ENCODE data around the gene GPR137B. TPM values are rescaled to one million over a fixed set of nuclear protein-coding genes. Genes with fewer than 3 reads are reported as not detected.

Gene GPR137B
- total and polyA plus RNA-seq, 2 donors (not counting 1 experiment from before 2014, with no cell fraction given) = 12.9 to 13.6 TPM

DNA sequence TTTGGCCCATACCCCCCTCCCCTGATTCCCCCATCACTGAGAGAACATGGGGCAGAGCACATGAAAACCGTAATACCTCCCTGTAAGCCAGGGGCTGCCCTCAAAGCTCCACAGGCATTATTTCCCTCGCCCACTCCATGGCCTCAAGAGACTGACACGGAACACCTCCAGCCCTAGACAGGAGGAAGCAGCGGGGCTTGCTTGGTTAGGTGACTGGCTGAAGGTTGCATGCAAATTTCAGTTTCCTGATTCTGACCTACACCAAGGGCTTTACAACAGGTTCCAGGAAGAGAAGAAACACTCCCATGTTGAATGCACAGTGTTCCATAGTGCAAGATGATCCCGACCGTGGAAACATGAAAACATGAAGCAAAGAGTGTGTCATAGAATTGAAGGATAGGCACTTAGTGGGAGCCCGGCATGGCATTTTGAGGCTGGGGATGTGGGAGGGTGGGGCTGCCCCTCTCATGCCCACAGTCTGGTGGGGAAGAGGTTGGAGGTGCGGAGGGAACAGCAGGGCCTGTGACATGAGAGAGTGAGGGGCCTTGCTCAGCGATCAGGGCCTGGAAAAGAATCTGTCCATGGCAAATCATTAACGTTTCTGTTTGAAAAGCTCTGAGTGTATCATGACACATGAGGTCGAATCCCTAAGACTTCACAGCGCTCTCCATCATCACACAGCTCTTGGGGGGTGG is 33.5 kb downstream of the GPR137B start:
- H4K20me1 ChIP-seq (ENCODE audit: control insufficient read depth, extremely low read depth, insufficient read depth, low read length) = no peaks in the 10 kb centered on the region
- no peak overlapping the region for H2AFZ ChIP-seq (ENCODE audit: low read length)
- H3K27ac ChIP-seq (ENCODE audit: insufficient read depth, low read length) = no peak overlapping the region

DNA sequence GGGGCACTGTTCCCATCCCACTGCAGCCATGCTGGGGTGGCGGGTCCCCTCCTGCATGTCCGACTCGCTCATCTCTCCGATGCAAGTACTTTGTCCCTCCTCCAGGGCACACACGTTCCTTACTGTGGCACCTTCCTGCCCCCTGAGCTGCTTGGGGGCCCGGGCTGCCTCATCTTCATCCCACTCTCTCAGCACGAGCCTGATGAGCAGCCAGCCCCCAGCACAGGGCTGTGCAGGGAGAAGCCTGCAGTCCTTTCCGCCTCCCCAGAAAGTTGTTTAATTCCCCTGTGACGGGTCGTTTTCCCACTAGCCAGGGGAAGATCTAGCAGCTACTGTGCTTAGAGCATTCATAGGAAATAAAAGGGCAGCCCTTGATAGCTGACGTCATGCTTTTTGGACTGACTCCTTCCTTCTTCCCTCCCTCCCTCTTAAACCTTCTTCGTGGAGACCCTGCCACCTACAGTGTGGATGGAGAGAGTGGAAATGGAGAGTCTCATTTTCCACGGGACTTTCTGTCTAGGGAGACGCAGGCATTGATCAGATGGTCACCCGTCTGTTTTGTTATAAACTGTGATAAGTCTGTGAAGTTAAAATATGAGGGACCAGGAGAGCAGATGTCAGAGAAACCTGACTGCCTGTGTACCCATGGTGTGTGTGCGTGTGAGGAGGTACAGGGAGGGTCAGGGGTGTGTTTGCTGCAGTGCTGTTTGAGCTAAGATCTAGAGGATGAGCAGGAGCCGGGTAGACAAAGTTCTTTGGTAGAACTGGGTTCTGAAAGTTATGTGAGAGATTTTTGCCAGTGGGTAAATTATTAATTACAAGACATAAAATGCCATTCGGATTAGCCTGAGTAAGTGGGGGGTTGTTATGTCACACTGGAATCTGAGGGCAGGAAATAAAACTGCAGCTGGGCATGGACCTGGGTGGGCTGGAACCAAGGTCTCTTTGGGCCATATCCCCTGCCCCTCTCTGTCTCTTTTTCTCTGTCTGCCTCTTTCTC is 34.3 kb downstream of the GPR137B start:
- Histone ChIP-seq H3K4me3 (replicated peaks in 1 of 4; ENCODE audit: control extremely low read depth in 1 of 4, insufficient read depth in 1 of 4, low read depth in 3 of 4, low read length in 4 of 4) (no peak overlapping the region), H3K4me1 (ENCODE audit: control insufficient read depth, extremely low read depth, insufficient read depth, low read length) (no peaks in the 10 kb centered on the region), H2AFZ (ENCODE audit: low read length) (no peak overlapping the region), H4K20me1 (ENCODE audit: control insufficient read depth, extremely low read depth, insufficient read depth, low read length) (no peaks in the 10 kb centered on the region), H3K79me2 (ENCODE audit: control insufficient read depth, insufficient read depth, low read length) (no peaks in the 10 kb centered on the region), H3K36me3 (ENCODE audit: control insufficient read depth, insufficient read depth, low read length) (no peaks in the 10 kb centered on the region), H3K27ac (ENCODE audit: insufficient read depth, low read length) (no peak overlapping the region), H3K9ac (ENCODE audit: insufficient read depth, low read length) (no peak overlapping the region), H3K4me2 (ENCODE audit: extremely low read depth, insufficient read depth, low read length) (no peak overlapping the region), H3K9me3 (ENCODE audit: control insufficient read depth, insufficient read depth, low read depth, low read length) (no peaks in the 10 kb centered on the region), H3K27me3 (ENCODE audit: control insufficient read depth, insufficient read depth, low read length) (no peaks in the 10 kb centered on the region)
- peak; percentile 3 to 31 for DNase-seq (ENCODE audit: low read depth in 2 of 2)
- TF ChIP-seq EZH2 (IDR thresholded peaks at IDR 0.05; ENCODE audit: low read length, missing control alignments) = no peak
- TF ChIP-seq, protein P1, sequence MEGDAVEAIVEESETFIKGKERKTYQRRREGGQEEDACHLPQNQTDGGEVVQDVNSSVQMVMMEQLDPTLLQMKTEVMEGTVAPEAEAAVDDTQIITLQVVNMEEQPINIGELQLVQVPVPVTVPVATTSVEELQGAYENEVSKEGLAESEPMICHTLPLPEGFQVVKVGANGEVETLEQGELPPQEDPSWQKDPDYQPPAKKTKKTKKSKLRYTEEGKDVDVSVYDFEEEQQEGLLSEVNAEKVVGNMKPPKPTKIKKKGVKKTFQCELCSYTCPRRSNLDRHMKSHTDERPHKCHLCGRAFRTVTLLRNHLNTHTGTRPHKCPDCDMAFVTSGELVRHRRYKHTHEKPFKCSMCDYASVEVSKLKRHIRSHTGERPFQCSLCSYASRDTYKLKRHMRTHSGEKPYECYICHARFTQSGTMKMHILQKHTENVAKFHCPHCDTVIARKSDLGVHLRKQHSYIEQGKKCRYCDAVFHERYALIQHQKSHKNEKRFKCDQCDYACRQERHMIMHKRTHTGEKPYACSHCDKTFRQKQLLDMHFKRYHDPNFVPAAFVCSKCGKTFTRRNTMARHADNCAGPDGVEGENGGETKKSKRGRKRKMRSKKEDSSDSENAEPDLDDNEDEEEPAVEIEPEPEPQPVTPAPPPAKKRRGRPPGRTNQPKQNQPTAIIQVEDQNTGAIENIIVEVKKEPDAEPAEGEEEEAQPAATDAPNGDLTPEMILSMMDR (conservative IDR thresholded peaks at IDR 0.05 in 1 of 2, IDR thresholded peaks at IDR 0.05 in 1 of 2; ENCODE audit: low read depth in 1 of 2, low read length in 2 of 2) = no peak

More for the DNA sequence above, 33.5 kb downstream of the GPR137B start:
- H3K4me2 ChIP-seq (ENCODE audit: extremely low read depth, insufficient read depth, low read length) = no peak overlapping the region
- DNase-seq (ENCODE audit: low read depth in 2 of 2) = no peak
- no peak overlapping the region for H3K9ac ChIP-seq (ENCODE audit: insufficient read depth, low read length)
- H3K4me3 ChIP-seq (replicated peaks in 1 of 4; ENCODE audit: control extremely low read depth in 1 of 4, insufficient read depth in 1 of 4, low read depth in 3 of 4, low read length in 4 of 4) = no peak overlapping the region
- H3K27me3 ChIP-seq (ENCODE audit: control insufficient read depth, insufficient read depth, low read length) = no peaks in the 10 kb centered on the region
- no peaks in the 10 kb centered on the region for H3K79me2 ChIP-seq (ENCODE audit: control insufficient read depth, insufficient read depth, low read length)
- H3K9me3 ChIP-seq (ENCODE audit: control insufficient read depth, insufficient read depth, low read depth, low read length) = no peaks in the 10 kb centered on the region
- no peaks in the 10 kb centered on the region for H3K36me3 ChIP-seq (ENCODE audit: control insufficient read depth, insufficient read depth, low read length)
- no peak for TF ChIP-seq EZH2 (IDR thresholded peaks at IDR 0.05; ENCODE audit: low read length, missing control alignments)
- TF ChIP-seq, protein P1 (conservative IDR thresholded peaks at IDR 0.05 in 1 of 2, IDR thresholded peaks at IDR 0.05 in 1 of 2; ENCODE audit: low read depth in 1 of 2, low read length in 2 of 2) = no peak
- H3K4me1 ChIP-seq (ENCODE audit: control insufficient read depth, extremely low read depth, insufficient read depth, low read length) = no peaks in the 10 kb centered on the region

DNA sequence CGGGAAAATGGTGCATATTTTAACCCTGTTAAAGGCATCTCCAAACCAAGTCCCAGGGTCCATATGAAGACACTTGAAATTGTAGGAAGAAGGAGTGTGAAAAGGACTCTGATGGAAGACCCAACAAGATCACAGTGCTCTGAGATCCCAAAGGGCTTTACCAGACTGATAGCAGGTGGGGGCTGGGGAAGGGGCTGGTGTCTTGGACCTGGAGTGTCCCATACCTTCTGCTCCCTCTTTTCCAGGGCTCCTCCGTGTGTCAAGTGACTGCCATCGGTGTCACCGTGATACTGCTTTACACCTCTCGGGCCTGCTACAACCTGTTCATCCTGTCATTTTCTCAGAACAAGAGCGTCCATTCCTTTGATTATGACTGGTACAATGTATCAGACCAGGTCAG is 37.3 kb downstream of the GPR137B start:
- Histone ChIP-seq H3K36me3 (ENCODE audit: control insufficient read depth, insufficient read depth, low read length) (no peaks in the 10 kb centered on the region), H2AFZ (ENCODE audit: low read length) (no peak overlapping the region), H3K4me1 (ENCODE audit: control insufficient read depth, extremely low read depth, insufficient read depth, low read length) (no peaks in the 10 kb centered on the region), H3K27ac (ENCODE audit: insufficient read depth, low read length) (no peak overlapping the region), H4K20me1 (ENCODE audit: control insufficient read depth, extremely low read depth, insufficient read depth, low read length) (no peaks in the 10 kb centered on the region), H3K27me3 (ENCODE audit: control insufficient read depth, insufficient read depth, low read length) (no peaks in the 10 kb centered on the region), H3K4me2 (ENCODE audit: extremely low read depth, insufficient read depth, low read length) (no peak overlapping the region), H3K9me3 (ENCODE audit: control insufficient read depth, insufficient read depth, low read depth, low read length) (no peaks in the 10 kb centered on the region), H3K79me2 (ENCODE audit: control insufficient read depth, insufficient read depth, low read length) (no peaks in the 10 kb centered on the region), H3K4me3 (replicated peaks in 1 of 4; ENCODE audit: control extremely low read depth in 1 of 4, insufficient read depth in 1 of 4, low read depth in 3 of 4, low read length in 4 of 4) (no peak overlapping the region), H3K9ac (ENCODE audit: insufficient read depth, low read length) (no peak overlapping the region)
- TF ChIP-seq, protein P1 (conservative IDR thresholded peaks at IDR 0.05 in 1 of 2, IDR thresholded peaks at IDR 0.05 in 1 of 2; ENCODE audit: low read depth in 1 of 2, low read length in 2 of 2) = no peak
- TF ChIP-seq EZH2 (IDR thresholded peaks at IDR 0.05; ENCODE audit: low read length, missing control alignments) = no peak
- no peak for DNase-seq (ENCODE audit: low read depth in 2 of 2)

All from fibroblast of lung (primary cell).